ENCODE data around the gene OSBPL3. TPM values are rescaled to one million over a fixed set of nuclear protein-coding genes. Genes with fewer than 3 reads are reported as not detected.

OSBPL3 gene
- polyA plus RNA-seq, 3 donors: 2.6 to 9.2 (median 3.7) TPM

DNA sequence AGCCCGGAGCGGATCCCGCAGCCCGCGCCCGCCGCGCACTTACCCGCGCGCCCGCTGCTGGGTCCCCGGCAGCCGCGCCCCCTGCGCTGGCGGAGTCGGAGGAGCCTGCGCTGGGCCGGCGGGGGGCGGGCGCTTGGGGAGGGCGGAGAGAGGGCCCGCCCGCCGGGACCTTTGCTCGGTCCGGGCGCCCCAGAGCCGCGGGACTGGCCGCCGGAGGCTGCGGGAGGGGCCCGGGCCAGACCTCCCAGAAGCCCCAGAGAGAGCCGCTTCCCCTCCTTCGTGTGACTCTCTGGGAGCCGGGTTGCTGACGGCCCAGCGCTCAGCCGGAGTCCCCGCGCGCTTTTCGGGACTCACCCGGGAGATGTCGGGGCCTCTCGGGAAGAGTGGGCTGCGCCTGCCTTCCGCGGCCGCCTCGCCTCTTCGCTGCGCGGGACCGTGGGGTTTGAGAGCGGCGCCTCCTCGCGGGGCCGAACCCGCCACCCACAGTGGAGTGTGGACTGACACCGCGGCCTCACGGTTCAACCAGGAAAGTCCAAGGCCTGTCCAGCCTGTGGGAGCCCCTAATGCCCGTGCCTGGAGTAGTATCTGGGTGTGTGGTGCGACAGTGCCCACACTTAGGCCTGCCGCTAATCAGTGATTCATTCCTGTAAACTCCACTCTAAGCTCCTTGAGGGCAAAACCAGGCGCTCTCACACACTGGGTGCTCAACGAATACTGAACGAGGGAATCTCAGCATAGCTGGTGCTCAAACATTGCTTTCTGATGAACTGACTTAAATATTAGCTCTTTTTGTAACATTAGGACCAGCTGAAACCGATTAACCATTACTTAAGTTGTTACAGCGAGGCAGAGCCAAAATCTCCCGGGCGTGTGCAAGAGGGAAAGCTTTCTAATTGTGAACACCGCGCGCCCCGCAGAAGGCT, 222.4 kb downstream of the OSBPL3 start, which contains the start of gene GSDME:
GSDME (minus strand) TSS at position 112 of the 923 bp plus-strand sequence. CDS start 7,690 bp downstream, outside the sequence.
- peak within 1 kb of the TSS; percentile 76 for H2AFZ ChIP-seq (ENCODE audit: insufficient read depth, low read depth, low read length, poor library complexity, severe bottlenecking)
- H3K4me3 Mint-ChIP-seq: peak within 1 kb of the TSS; percentile 81 to 92
- peaks cover 27 to 75% (median 33%) of the 10 kb centered on the region in 3 donors for H3K27me3 Mint-ChIP-seq (ENCODE audit: low read depth in 3 of 3)
- H4K20me1 ChIP-seq (ENCODE audit: insufficient read depth, low read length): no peaks in the 10 kb centered on the region
- peak within 1 kb of the TSS; percentile 52 for H3K9ac ChIP-seq (ENCODE audit: insufficient read depth, low read length, poor library complexity, severe bottlenecking)
- peak within 1 kb of the TSS in 1 of 2 donors; percentile 37 for H3K27ac ChIP-seq (ENCODE audit: low read depth in 1 of 2, low read length in 2 of 2)
- no peaks in the 10 kb centered on the region for H3K36me3 ChIP-seq (replicated peaks in 1 of 2; ENCODE audit: control insufficient read depth in 1 of 2, insufficient read depth in 2 of 2, low read length in 2 of 2)
- peak within 1 kb of the TSS; percentile 20 to 72 (median 53) for H3K4me3 ChIP-seq (replicated peaks in 1 of 3; ENCODE audit: low read depth in 2 of 3, low read length in 3 of 3)
- peak within 1 kb of the TSS in 6 of 7 donors; percentile 32 to 87 (median 68) for H3K27ac Mint-ChIP-seq
- peaks cover 3 to 9% of the 10 kb centered on the region in 2 donors for H3K36me3 Mint-ChIP-seq
- no peaks in the 10 kb centered on the region for H3K79me2 ChIP-seq (ENCODE audit: insufficient read depth, low read length)
- no peaks in the 10 kb centered on the region for H3K9me3 ChIP-seq (replicated peaks in 1 of 2; ENCODE audit: control insufficient read depth in 1 of 2, insufficient read depth in 1 of 2, low read length in 2 of 2)
- peak; percentile 21 to 66 (median 27) for DNase-seq
- peaks cover 39 to 47% of the 10 kb centered on the region in 2 donors for H3K27me3 ChIP-seq (ENCODE audit: control insufficient read depth in 2 of 2, insufficient read depth in 2 of 2, low read length in 2 of 2)
- 8% methylated on average over 78 of the region's 81 CpGs for whole genome bisulfite sequencing (ENCODE audit: insufficient coverage)
- peak within 1 kb of the TSS; percentile 78 for H3K4me2 ChIP-seq (replicated peaks; ENCODE audit: extremely low read depth, low read length, poor library complexity, severe bottlenecking)
- intact Hi-C loops (cut with micrococcal nuclease): no loop called here
- peaks cover 33% of the 10 kb centered on the region for H3K4me1 Mint-ChIP-seq
- peaks cover 0 to 20% (median 3%) of the 10 kb centered on the region in 7 donors for H3K9me3 Mint-ChIP-seq
- H3K4me1 ChIP-seq (ENCODE audit: control insufficient read depth in 1 of 2, insufficient read depth in 2 of 2, low read length in 2 of 2): peaks cover 33 to 37% of the 10 kb centered on the region in 2 donors
- TF ChIP-seq, protein P1, sequence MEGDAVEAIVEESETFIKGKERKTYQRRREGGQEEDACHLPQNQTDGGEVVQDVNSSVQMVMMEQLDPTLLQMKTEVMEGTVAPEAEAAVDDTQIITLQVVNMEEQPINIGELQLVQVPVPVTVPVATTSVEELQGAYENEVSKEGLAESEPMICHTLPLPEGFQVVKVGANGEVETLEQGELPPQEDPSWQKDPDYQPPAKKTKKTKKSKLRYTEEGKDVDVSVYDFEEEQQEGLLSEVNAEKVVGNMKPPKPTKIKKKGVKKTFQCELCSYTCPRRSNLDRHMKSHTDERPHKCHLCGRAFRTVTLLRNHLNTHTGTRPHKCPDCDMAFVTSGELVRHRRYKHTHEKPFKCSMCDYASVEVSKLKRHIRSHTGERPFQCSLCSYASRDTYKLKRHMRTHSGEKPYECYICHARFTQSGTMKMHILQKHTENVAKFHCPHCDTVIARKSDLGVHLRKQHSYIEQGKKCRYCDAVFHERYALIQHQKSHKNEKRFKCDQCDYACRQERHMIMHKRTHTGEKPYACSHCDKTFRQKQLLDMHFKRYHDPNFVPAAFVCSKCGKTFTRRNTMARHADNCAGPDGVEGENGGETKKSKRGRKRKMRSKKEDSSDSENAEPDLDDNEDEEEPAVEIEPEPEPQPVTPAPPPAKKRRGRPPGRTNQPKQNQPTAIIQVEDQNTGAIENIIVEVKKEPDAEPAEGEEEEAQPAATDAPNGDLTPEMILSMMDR (IDR thresholded peaks at IDR 0.05): no peak

DNA sequence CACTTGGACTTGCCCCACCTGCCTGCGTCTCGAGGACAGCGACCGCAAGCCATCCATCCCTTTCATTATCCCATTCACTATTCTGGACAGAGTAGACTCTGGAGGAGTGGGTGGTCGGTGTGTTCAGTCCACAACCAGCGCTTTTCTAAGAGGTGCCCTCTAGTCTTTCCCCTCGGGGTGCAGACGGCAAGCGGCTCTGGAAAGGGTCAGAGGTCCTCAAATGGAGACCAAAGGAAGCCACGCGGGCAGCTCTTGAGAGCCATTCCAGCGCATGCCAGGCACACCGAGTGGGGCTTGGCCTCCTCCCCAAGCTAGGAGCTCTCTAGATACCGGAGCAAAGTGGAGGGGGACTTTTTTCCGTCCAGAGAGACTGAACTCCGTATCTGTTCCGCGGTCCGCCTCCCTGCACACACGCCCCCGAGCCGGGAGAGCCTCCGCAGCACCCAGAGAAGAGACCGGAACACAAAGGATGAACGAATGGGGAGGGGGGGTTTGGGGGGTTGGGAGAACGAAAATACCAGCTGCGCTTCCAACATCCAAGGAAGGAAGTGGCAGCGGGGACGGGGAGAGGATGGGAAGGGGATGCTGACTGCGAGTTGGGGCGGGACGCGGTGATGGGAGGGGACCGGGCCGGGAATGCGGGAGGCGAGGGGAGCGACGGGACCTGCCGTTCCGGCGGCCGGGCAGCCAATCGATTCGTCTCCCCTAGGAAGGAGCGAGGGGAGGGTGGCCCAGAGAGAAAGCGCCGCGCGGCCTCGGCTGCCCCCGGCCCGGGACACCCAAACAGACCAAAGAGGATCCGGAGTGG, 223.2 kb downstream of the OSBPL3 start:
- Mint-ChIP-seq H3K36me3 (peaks cover 3 to 9% of the 10 kb centered on the region in 2 donors), H3K4me3 (peak overlapping the region; percentile 81 to 92), H3K4me1 (peaks cover 33% of the 10 kb centered on the region), H3K27me3 (ENCODE audit: low read depth in 3 of 3) (peaks cover 29 to 76% (median 30%) of the 10 kb centered on the region in 3 donors), H3K9me3 (peaks cover 0 to 20% (median 3%) of the 10 kb centered on the region in 7 donors), H3K27ac (peak overlapping the region in 6 of 7 donors; percentile 32 to 87 (median 68))
- Histone ChIP-seq H3K27ac (ENCODE audit: low read depth in 1 of 2, low read length in 2 of 2) (peak overlapping the region in 1 of 2 donors; percentile 29), H3K9me3 (replicated peaks in 1 of 2; ENCODE audit: control insufficient read depth in 1 of 2, insufficient read depth in 1 of 2, low read length in 2 of 2) (no peaks in the 10 kb centered on the region), H3K9ac (ENCODE audit: insufficient read depth, low read length, poor library complexity, severe bottlenecking) (peak overlapping the region; percentile 52), H3K27me3 (ENCODE audit: control insufficient read depth in 2 of 2, insufficient read depth in 2 of 2, low read length in 2 of 2) (peaks cover 42 to 47% of the 10 kb centered on the region in 2 donors), H3K4me3 (replicated peaks in 1 of 3; ENCODE audit: low read depth in 2 of 3, low read length in 3 of 3) (peak overlapping the region; percentile 18 to 72 (median 53)), H4K20me1 (ENCODE audit: insufficient read depth, low read length) (no peaks in the 10 kb centered on the region), H2AFZ (ENCODE audit: insufficient read depth, low read depth, low read length, poor library complexity, severe bottlenecking) (peak overlapping the region; percentile 76), H3K79me2 (ENCODE audit: insufficient read depth, low read length) (no peaks in the 10 kb centered on the region), H3K4me2 (replicated peaks; ENCODE audit: extremely low read depth, low read length, poor library complexity, severe bottlenecking) (peak overlapping the region; percentile 78), H3K4me1 (ENCODE audit: control insufficient read depth in 1 of 2, insufficient read depth in 2 of 2, low read length in 2 of 2) (peaks cover 33 to 37% of the 10 kb centered on the region in 2 donors), H3K36me3 (replicated peaks in 1 of 2; ENCODE audit: control insufficient read depth in 1 of 2, insufficient read depth in 2 of 2, low read length in 2 of 2) (no peaks in the 10 kb centered on the region)
- TF ChIP-seq, protein P1 (IDR thresholded peaks at IDR 0.05): no peak
- DNase-seq: peak; percentile 23 to 51 (median 31)
- 2% methylated on average over 46 of the region's 54 CpGs for WGBS (ENCODE audit: insufficient coverage)
- intact Hi-C loops (cut with micrococcal nuclease): no loop called here
